ENCODE results near the gene AQP2. TPM values are rescaled to one million over a fixed set of nuclear protein-coding genes. Genes with fewer than 3 reads are reported as not detected.

The AQP2 gene
- total RNA-seq, 1 donor from 2014 or later = not detected

DNA sequence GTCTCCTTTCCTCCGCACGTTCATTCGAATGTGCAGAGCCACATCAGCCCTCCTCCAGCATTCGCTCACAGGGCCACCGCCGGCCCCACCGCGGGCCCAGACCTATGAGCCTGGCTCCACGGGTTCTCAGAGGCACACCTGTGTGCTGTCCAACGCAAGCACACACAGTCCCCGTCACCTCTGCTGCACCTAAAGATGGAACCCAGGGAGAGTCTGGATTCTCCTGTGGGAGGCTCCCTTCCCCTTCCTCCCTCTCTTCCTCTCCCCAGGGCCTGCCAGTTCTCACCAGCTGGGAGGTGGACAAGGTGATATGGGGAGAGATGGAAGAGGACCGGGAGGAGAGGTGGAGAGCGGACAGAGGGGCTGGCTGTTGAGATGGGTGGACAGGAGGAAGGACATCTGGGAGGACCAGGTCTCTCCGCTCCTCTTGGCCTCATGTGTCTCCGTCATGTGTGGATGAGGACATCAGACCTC lies 17.3 kb downstream of the AQP2 start:
- H3K9ac ChIP-seq = no peak overlapping the region

DNA sequence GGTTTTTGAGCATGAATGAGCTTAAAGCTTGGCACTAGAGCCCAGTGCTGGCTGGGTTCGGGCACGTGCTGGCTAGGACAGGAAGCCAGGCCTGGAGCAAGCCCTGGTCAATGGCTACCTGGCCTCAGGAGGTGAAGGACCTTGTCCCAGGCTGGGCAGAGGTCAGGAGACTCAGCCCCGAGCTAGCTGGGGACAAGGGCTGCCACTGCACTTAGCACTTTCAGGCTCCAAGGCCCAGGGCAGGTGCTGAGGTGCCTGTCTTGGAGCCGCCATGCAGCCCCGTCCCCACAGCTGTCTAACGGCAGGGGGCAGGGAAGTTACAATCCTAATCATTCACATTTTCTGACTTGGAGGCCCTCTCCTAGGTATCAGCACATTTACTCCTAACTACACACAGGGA lies 17.9 kb downstream of the AQP2 start:
- H3K27ac ChIP-seq = no peak overlapping the region
- H2AFZ ChIP-seq (replicated peaks) = no peak overlapping the region
- H3K4me1 ChIP-seq = no peaks in the 10 kb centered on the region
- H3K4me2 ChIP-seq = no peak overlapping the region
- Mint-ChIP-seq H3K4me1 (peaks cover 23% of the 10 kb centered on the region), H3K4me3 (no peak overlapping the region), H3K9me3 (no peaks in the 10 kb centered on the region), H3K27me3 (ENCODE audit: insufficient read depth, low read depth) (peaks cover 10% of the 10 kb centered on the region), H3K36me3 (no peaks in the 10 kb centered on the region), H3K27ac (no peak overlapping the region)
- no peaks in the 10 kb centered on the region for H3K9me3 ChIP-seq (ENCODE audit: low read depth)
- H3K36me3 ChIP-seq = no peaks in the 10 kb centered on the region
- H3K4me3 ChIP-seq = no peak overlapping the region
- no peaks in the 10 kb centered on the region for H3K79me2 ChIP-seq (ENCODE audit: low read depth)
- DNase-seq (ENCODE audit: low spot score) = no peak
- H3K27me3 ChIP-seq = peaks cover 75% of the 10 kb centered on the region
- H3F3A ChIP-seq (ENCODE audit: low read depth) = no peaks in the 10 kb centered on the region
- TF ChIP-seq, protein P1, sequence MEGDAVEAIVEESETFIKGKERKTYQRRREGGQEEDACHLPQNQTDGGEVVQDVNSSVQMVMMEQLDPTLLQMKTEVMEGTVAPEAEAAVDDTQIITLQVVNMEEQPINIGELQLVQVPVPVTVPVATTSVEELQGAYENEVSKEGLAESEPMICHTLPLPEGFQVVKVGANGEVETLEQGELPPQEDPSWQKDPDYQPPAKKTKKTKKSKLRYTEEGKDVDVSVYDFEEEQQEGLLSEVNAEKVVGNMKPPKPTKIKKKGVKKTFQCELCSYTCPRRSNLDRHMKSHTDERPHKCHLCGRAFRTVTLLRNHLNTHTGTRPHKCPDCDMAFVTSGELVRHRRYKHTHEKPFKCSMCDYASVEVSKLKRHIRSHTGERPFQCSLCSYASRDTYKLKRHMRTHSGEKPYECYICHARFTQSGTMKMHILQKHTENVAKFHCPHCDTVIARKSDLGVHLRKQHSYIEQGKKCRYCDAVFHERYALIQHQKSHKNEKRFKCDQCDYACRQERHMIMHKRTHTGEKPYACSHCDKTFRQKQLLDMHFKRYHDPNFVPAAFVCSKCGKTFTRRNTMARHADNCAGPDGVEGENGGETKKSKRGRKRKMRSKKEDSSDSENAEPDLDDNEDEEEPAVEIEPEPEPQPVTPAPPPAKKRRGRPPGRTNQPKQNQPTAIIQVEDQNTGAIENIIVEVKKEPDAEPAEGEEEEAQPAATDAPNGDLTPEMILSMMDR (IDR thresholded peaks at IDR 0.05) = no peak
- no peak for TF ChIP-seq EZH2phosphoT487 (IDR thresholded peaks at IDR 0.05)
- H3K9ac ChIP-seq = no peak overlapping the region
- no peaks in the 10 kb centered on the region for H4K20me1 ChIP-seq (ENCODE audit: low read depth)

More for the DNA sequence above, 17.3 kb downstream of the AQP2 start:
- Histone ChIP-seq H3K9me3 (ENCODE audit: low read depth) (no peaks in the 10 kb centered on the region), H3K27ac (no peak overlapping the region), H2AFZ (replicated peaks) (peak overlapping the region; percentile 99), H3K36me3 (no peaks in the 10 kb centered on the region), H3K27me3 (peaks cover 82% of the 10 kb centered on the region), H3K4me1 (peaks cover 3% of the 10 kb centered on the region), H3K79me2 (ENCODE audit: low read depth) (no peaks in the 10 kb centered on the region), H3K4me2 (peak overlapping the region; percentile 76), H4K20me1 (ENCODE audit: low read depth) (peaks cover 3% of the 10 kb centered on the region), H3K4me3 (peak overlapping the region; percentile 41), H3F3A (ENCODE audit: low read depth) (peaks cover 4% of the 10 kb centered on the region)
- no peak overlapping the region for H3K27ac Mint-ChIP-seq
- no peaks in the 10 kb centered on the region for H3K9me3 Mint-ChIP-seq
- DNase-seq (ENCODE audit: low spot score) = no peak
- H3K27me3 Mint-ChIP-seq (ENCODE audit: insufficient read depth, low read depth) = peaks cover 10% of the 10 kb centered on the region
- H3K4me3 Mint-ChIP-seq = no peak overlapping the region
- no peak for TF ChIP-seq EZH2phosphoT487 (IDR thresholded peaks at IDR 0.05)
- TF ChIP-seq EZH2 (IDR thresholded peaks at IDR 0.05) = no peak
- TF ChIP-seq, protein P1 (IDR thresholded peaks at IDR 0.05) = no peak
- H3K4me1 Mint-ChIP-seq = peaks cover 27% of the 10 kb centered on the region
- H3K36me3 Mint-ChIP-seq = no peaks in the 10 kb centered on the region

DNA sequence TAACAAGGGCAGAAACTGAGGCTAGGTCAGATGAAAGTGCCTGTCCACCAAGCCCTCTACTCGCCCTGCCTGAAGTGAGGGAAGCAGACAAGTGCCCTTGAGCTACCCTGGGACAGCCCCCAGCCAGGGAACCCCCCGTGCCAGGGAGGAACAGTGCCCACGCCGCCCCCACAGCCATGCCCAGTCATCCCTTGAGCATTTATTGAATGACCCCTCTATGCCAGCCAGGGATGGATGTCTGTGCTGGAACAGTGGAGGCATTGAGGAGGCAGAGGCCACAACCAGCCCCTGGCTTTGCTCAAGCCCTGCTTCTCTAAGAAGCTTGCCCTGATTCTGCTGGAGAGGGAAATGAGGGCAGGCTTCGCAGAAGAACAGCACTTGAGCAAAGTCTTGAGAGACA lies 18.5 kb downstream of the AQP2 start:
- Mint-ChIP-seq H3K27ac (no peak overlapping the region), H3K36me3 (no peaks in the 10 kb centered on the region), H3K4me3 (no peak overlapping the region), H3K4me1 (peaks cover 22% of the 10 kb centered on the region), H3K9me3 (no peaks in the 10 kb centered on the region), H3K27me3 (ENCODE audit: insufficient read depth, low read depth) (peaks cover 10% of the 10 kb centered on the region)
- H3K4me3 ChIP-seq = no peak overlapping the region
- H3K9ac ChIP-seq = no peak overlapping the region
- no peaks in the 10 kb centered on the region for H3F3A ChIP-seq (ENCODE audit: low read depth)
- H4K20me1 ChIP-seq (ENCODE audit: low read depth) = no peaks in the 10 kb centered on the region
- H3K36me3 ChIP-seq = no peaks in the 10 kb centered on the region
- no peak overlapping the region for H3K4me2 ChIP-seq
- no peaks in the 10 kb centered on the region for H3K79me2 ChIP-seq (ENCODE audit: low read depth)
- H3K27ac ChIP-seq = no peak overlapping the region
- peaks cover 69% of the 10 kb centered on the region for H3K27me3 ChIP-seq
- DNase-seq (ENCODE audit: low spot score) = no peak
- no peaks in the 10 kb centered on the region for H3K9me3 ChIP-seq (ENCODE audit: low read depth)
- TF ChIP-seq, protein P1 (IDR thresholded peaks at IDR 0.05) = no peak
- TF ChIP-seq EZH2phosphoT487 (IDR thresholded peaks at IDR 0.05) = no peak
- TF ChIP-seq EZH2 (IDR thresholded peaks at IDR 0.05) = no peak
- H2AFZ ChIP-seq (replicated peaks) = no peak overlapping the region
- no peaks in the 10 kb centered on the region for H3K4me1 ChIP-seq
